Left ventricle myocardium superior (tissue), 1 donor: ENCODE measurements around the gene MST1R. TPM values are rescaled to one million over a fixed set of nuclear protein-coding genes. Genes with fewer than 3 reads are reported as not detected.

Experiments used
- ATAC-seq: fragments of 200-7000 bp; cut with Tn5 transposase; one replicate; pipeline ENCODE4 v1.9.1; 2020; ENCODE audit warnings: mild to moderate bottlenecking, moderate library complexity
- DNase-seq: peaks from one replicate; pipeline ENCODE4 v3.0.0-alpha.2; 2020
- intact Hi-C: fragments of 100-400 bp; cut with micrococcal nuclease; formaldehyde crosslinking; loops from one replicate; pipeline ENCODE4 v1.11.0; 2022
- total RNA-seq: library from RNA; stranded (reverse); fragmentation: NEBNext Ultra II Directional; extraction: Animal tissue kit (Norgen Biotek cat#: 25700); gene quantifications from one replicate; pipeline ENCODE4 v1.2.1, GENCODE V29; 2021
- donor health status: DM: no; HTN: yes; CAD: no; lungs with severe emphysema.

MST1R gene
- total RNA-seq, 1 donor from 2014 or later: 2.3 TPM

- intact Hi-C loops: no loop called here
- ATAC-seq (no peak), DNase-seq (no peak)
Observed at GRCh38 chr3:49845694-49846093, 58.0 kb downstream of the MST1R start.

GRCh38 chr3:49844464-49845183 lies 59.0 kb downstream of the MST1R start:
- intact Hi-C loops: loop anchor here (5.0 kb wide), 1 partner anchor 42 kb away; the partner anchor contains the start of gene INKA1
- ATAC-seq (no peak), DNase-seq (no peak)

DNA sequence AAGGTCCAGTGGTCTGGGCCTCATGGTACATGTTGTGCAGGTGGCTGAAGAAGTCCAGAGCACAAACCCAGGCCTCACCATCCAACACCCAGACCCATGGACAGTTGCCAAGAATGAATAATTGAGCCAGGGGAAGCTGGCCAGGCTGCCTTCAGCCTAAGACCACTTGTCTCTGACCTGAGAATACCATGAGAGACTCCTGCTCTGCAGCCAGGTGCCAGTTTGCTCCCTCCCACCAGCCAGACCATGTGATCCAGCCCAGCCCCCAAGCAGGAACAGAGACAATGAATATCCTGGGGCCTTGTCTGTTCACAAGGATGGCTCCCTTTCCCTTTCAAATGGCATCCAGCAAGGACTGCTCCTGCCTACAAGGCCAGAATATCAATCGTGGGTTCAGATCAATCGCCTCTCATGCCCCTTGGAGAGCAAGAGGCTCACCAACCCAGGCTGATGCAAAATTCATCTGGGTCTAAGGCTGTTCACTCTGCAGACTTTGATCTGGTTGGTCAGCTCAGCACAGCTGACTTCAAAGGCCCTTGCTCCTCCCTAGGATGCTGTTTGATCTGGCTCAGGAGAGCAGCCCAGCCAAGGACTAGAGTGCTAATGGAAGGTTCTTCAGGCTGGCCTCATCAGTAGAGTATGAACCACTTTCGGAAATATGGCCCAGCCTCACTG lies 60.7 kb downstream of the MST1R start:
- peak; percentile 30 for DNase-seq
- intact Hi-C loops: loop anchor here (5.0 kb wide), 1 partner anchor 41 kb away; the partner anchor contains the start of gene INKA1
- peak; percentile 38 for ATAC-seq

DNA sequence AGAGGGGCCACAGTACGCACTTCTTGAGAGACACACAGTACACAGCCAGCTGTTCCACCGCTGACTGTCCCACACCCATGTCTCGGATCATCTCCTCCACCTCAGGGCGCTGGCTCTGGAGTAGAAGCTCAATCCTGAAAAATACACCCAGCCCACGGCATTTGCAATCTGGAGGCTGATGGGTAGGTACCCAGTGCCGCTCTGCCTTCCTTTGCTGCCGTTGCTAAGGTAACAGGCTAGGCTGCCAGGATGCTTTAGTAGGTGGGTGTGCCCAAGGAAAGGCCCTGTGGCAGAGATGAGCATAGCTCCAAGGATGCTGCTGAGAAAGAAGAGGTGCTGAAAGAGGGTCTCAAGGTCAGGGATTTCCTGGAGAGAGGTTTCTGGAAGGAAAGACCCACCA lies 61.9 kb downstream of the MST1R start:
- ATAC-seq: no peak
- intact Hi-C loops: loop anchor here (5.0 kb wide), 1 partner anchor 40 kb away; the partner anchor contains the start of gene INKA1
- DNase-seq: no peak

DNA sequence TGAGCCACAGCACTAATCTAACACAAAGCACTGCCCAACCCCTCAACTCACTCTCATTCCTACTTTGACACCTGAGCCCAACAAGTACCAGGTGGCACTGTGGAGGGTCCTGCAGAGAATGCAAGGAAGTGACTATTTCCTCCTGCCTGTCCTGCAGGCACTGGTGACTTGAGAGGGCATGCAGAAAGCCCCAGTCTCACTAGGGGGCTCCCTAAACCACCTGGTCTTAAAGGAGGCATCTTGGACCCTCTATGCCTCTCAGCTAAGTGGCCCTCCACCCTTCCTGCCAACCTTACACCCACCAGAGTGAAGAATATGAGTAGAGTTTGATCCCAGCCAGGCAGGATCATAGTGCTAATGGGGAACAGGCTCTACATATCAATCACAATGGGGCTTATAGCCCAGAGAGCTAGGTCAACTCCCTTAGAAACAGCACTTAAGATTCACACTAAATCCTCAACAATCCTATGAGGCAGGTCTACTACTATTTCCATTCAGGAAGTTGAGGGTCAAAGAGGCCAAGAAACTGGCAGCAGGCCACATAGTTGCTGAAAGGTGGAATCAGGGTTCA lies 62.5 kb downstream of the MST1R start:
- DNase-seq (no peak), ATAC-seq (no peak)
- intact Hi-C loops: loop anchor here (5.0 kb wide), 1 partner anchor 39 kb away; the partner anchor contains the start of gene INKA1

DNA sequence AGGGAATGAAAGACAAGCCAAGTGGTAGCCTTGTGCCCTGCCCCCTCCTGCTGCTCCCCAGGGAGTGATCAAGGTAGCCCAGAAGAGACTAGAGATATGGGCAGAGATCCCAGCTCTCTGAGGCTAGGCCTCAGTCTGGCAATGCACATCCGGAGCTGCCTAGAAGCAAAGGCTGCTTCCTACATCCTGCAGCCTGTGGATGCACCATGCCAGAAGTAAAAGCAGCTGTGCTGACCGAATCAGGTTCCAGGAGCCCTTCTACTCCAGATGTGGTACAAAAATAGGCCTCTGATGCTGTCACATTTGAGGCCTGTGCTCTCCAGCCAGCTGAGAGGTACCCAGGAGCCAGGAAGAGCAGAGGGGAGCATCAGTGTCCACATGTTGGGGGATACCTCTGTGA lies 63.3 kb downstream of the MST1R start:
- intact Hi-C loops: loop anchor here (5.0 kb wide), 1 partner anchor 38 kb away; the partner anchor contains the start of gene INKA1
- peak; percentile 5 for ATAC-seq
- no peak for DNase-seq

GRCh38 chr3:49839193-49839809 lies 64.4 kb downstream of the MST1R start:
- peak; percentile 90 for ATAC-seq

More at GRCh38 chr3:49839193-49839809, 64.4 kb downstream of the MST1R start:
- peak; percentile 87 for DNase-seq
- intact Hi-C loops: no loop called here

Other genes with a start within 250 kb of the MST1R start
- 113 TPM for gene APEH, start 229.5 kb downstream of the MST1R start, total RNA-seq
- 6.6 TPM for gene MST1, start 214.4 kb downstream of the MST1R start, total RNA-seq
- gene RNF123, start 214.3 kb downstream of the MST1R start, total RNA-seq: 45.3 TPM
- gene AMIGO3, start 184.2 kb downstream of the MST1R start, total RNA-seq: not detected
- 16.4 TPM for gene GMPPB, start 179.9 kb downstream of the MST1R start, total RNA-seq
- 18.5 TPM for gene IP6K1, start 117.3 kb downstream of the MST1R start, total RNA-seq
- not detected for gene CDHR4, start 104.0 kb downstream of the MST1R start, total RNA-seq
- 1.7 TPM for gene INKA1, start 100.6 kb downstream of the MST1R start, total RNA-seq
- gene UBA7, start 89.9 kb downstream of the MST1R start, total RNA-seq: 26.7 TPM
- 1.2 TPM for gene TRAIP, start 47.3 kb downstream of the MST1R start, total RNA-seq
- not detected for gene CAMKV, start 34.0 kb downstream of the MST1R start, total RNA-seq
- 8.1 TPM for gene MON1A, start 25.9 kb upstream of the MST1R start, total RNA-seq
- 48.4 TPM for gene RBM6, start 36.3 kb upstream of the MST1R start, total RNA-seq
- gene RBM5, start 185.0 kb upstream of the MST1R start, total RNA-seq: 73.8 TPM